ENCODE measurements around the gene BRMS1L. TPM values are rescaled to one million over a fixed set of nuclear protein-coding genes. Genes with fewer than 3 reads are reported as not detected.
"Not testable (repeated sequence)": the region's sequence is repeated elsewhere in the genome, so short reads cannot be mapped to it uniquely, and the experiment has no call there.

Gene BRMS1L
- total and polyA plus RNA-seq, 2 of the 4 experiments (the other 2 are of a cell fraction) = 1.8 to 6.2 TPM

- H3K4me3 ChIP-seq (ENCODE audit: insufficient read depth, low read depth, low read length); POLR2A ChIA-PET (ENCODE audit: unreplicated experiment); H4K91ac ChIP-seq (ENCODE audit: insufficient read depth, low read depth, low read length); H2BK5ac ChIP-seq (ENCODE audit: low read depth, low read length, poor library complexity, severe bottlenecking); BruUV-seq (replicated peaks); H2BK15ac ChIP-seq (ENCODE audit: low read depth, low read length); H3K23ac ChIP-seq (ENCODE audit: low read depth, low read length); H3K4me2 ChIP-seq (ENCODE audit: low read depth, low read length); H4K8ac ChIP-seq (ENCODE audit: low read depth in 2 of 2, low read length in 2 of 2); H3K9ac ChIP-seq (ENCODE audit: low read depth, low read length); H3K27ac ChIP-seq (ENCODE audit: insufficient read depth, low read length); ATAC-seq (ENCODE audit: low read depth); CTCF ChIA-PET; H2BK20ac ChIP-seq (ENCODE audit: low read depth, low read length); dilution Hi-C loops (cut with HindIII; ENCODE audit: low sequenced_read_pairs, unreplicated experiment); H3K36me3 ChIP-seq (ENCODE audit: control insufficient read depth, insufficient read depth, low read length); DNase-seq; H4K20me1 ChIP-seq (ENCODE audit: insufficient read depth, low read length); H2AFZ ChIP-seq (replicated peaks; ENCODE audit: low read length, poor library complexity); H3K9me3 ChIP-seq (ENCODE audit: control insufficient read depth, insufficient read depth, low read length); H3K4me1 ChIP-seq (ENCODE audit: control insufficient read depth, insufficient read depth, low read length); H3K14ac ChIP-seq (replicated peaks; ENCODE audit: low read depth, low read length); H2BK120ac ChIP-seq (ENCODE audit: low read depth, low read length); H2AK5ac ChIP-seq (ENCODE audit: low read depth, low read length); H3K18ac ChIP-seq (ENCODE audit: low read depth, low read length); H2AK9ac ChIP-seq (replicated peaks; ENCODE audit: low read depth, low read length, poor library complexity); H4K5ac ChIP-seq (ENCODE audit: low read depth, low read length); H3K56ac ChIP-seq (ENCODE audit: extremely low read depth, insufficient read depth, low read length); H3K9me1 ChIP-seq (ENCODE audit: insufficient read depth, low read length); H3K4ac ChIP-seq (ENCODE audit: low read depth, low read length); H3K27me3 ChIP-seq (ENCODE audit: control insufficient read depth, insufficient read depth, low read length): not testable (repeated sequence)
- no CpG with 5 or more reads among the region's 55 CpGs for WGBS, 2 experiments (ENCODE audit: extremely low coverage in 2 of 2, insufficient read length in 1 of 2)
- intact Hi-C loops (cut with micrococcal nuclease) = loop anchor here (5.0 kb wide), 1 partner anchor 268 kb away; no protein-coding TSS in a partner anchor
- in situ Hi-C loops (cut with MboI; ENCODE audit: low sequenced_read_pairs) = loop anchor here (25.0 kb wide), 1 partner anchor 687 kb away; no protein-coding TSS in a partner anchor
- H3K79me1 ChIP-seq (ENCODE audit: low read depth in 1 of 2, low read length in 2 of 2) = peaks cover 7 to 20% of the 10 kb centered on the region in 2 experiments
Measured at GRCh38 chr14:35824446-35825165, 1.5 kb upstream of the BRMS1L start.

Data from IMR-90 (cell line).